Urinary bladder (tissue), 4 donors: ENCODE data around the gene MRPS16. TPM values are rescaled to one million over a fixed set of nuclear protein-coding genes. Genes with fewer than 3 reads are reported as not detected.

Experiments used
- DNase-seq: peaks from one replicate; pipeline ENCODE4 v3.0.0-alpha.2; 2015; ENCODE audit errors: extremely low spot score
- H3K27ac ChIP-seq: one replicate; pipeline ENCODE4 v1.5.1; 2013; ENCODE audit warnings: low read depth, mild to moderate bottlenecking, moderate library complexity
- H3K36me3 ChIP-seq: one replicate; pipeline ENCODE4 v1.6.1; 2013; ENCODE audit warnings: mild to moderate bottlenecking, moderate library complexity; ENCODE audit not compliant: insufficient read depth
- H3K4me1 ChIP-seq: one replicate; pipeline ENCODE4 v1.6.1; 2013; ENCODE audit warnings: mild to moderate bottlenecking, moderate library complexity; ENCODE audit not compliant: insufficient read depth
- H3K4me3 ChIP-seq: one replicate; pipeline ENCODE4 v1.5.1; 2013; ENCODE audit warnings: low read depth, low read length
- WGBS: extraction: QIAGEN DNeasy Blood & Tissue Kit; methylation state at CpG from one replicate; pipeline ENCODE4 v1.1.7; 2013; 5-methylcytosine and 5-hydroxymethylcytosine counted together
- polyA plus RNA-seq: library from polyadenylated mRNA; stranded (reverse); fragments of 200-250 nt; gene quantifications from one replicate; pipeline ENCODE4 v1.2.3, GENCODE V29; 2013
- total RNA-seq: library from RNA; depleted of rRNA; stranded (reverse); fragments of >200 nt; gene quantifications from one replicate; pipeline ENCODE4 v1.2.3, GENCODE V29; 2014
- donor health status: healthy with polysubstance abuse.
- donor health status: healthy.

The MRPS16 gene
- total and polyA plus RNA-seq, 2 donors: 52.9 to 58.4 TPM

DNA sequence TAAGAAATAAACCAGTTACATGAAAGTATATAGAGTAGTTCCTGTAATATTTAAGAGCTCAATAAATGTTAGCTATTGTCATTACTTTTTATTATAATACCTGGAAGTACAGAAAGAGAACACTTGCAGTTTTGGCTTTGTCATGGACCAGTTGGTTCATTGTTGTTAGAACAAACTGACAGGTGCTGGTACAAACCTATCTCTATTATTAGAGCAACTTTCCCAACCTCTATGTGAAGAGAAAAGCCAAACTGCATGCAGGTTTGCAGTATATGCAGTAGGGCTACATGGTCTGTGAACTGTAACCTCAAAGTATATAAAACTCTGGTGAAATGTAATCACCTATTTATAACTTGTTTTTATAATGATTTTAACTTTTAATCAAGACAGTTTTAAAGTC, 25.8 kb downstream of the MRPS16 start:
- H3K27ac ChIP-seq: no peak overlapping the region
- no peaks in the 10 kb centered on the region for H3K36me3 ChIP-seq
- no peak overlapping the region for H3K4me3 ChIP-seq
- H3K4me1 ChIP-seq: no peaks in the 10 kb centered on the region
- no peak for DNase-seq

DNA sequence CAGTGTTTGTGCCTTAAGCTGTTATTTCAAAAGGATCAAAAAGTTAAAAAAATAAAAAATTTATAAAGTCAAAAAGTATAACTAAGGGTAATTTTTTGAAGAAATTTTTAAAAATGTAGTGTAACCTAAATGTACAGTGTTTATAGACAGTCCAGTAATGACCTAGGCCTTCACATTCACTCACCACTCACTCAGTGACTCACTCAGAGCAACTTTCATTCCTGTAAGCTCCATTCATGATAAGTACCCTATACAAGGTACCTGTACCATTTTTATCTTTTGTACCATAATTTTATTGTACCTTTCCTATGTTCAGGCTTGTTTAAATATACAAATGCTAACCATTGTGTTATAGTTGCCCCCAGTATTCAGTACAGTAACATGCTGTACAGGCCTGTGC, 26.9 kb downstream of the MRPS16 start:
- no peak overlapping the region for H3K4me3 ChIP-seq

DNA sequence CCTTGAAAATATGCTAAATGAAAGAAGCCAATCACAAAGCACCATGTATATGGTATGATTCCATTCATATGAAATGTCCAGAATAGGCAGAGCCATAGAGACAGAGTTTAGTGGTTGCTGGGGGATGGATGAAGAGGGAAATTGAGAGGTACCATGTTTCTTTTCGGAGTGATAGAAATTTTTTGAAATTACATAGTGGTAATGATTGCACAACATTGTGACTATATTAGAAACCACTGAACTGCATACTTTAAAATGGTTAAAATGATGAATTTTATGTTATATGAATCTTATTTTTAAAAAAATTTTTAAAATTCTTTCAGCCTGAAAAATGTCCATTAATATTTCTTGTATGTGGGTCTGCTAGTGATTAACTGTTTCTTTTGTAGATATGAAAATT, 31.5 kb downstream of the MRPS16 start:
- no peak overlapping the region for H3K4me3 ChIP-seq
- H3K27ac ChIP-seq: no peak overlapping the region
- no peak for DNase-seq
- peaks cover 6% of the 10 kb centered on the region for H3K36me3 ChIP-seq
- WGBS: 97% methylated on average over 1 of the region's 1 CpG
- H3K4me1 ChIP-seq: no peaks in the 10 kb centered on the region

More for the DNA sequence above, 26.9 kb downstream of the MRPS16 start:
- no peak for DNase-seq
- H3K36me3 ChIP-seq: peaks cover 2% of the 10 kb centered on the region
- no peak overlapping the region for H3K27ac ChIP-seq
- H3K4me1 ChIP-seq: no peaks in the 10 kb centered on the region

DNA sequence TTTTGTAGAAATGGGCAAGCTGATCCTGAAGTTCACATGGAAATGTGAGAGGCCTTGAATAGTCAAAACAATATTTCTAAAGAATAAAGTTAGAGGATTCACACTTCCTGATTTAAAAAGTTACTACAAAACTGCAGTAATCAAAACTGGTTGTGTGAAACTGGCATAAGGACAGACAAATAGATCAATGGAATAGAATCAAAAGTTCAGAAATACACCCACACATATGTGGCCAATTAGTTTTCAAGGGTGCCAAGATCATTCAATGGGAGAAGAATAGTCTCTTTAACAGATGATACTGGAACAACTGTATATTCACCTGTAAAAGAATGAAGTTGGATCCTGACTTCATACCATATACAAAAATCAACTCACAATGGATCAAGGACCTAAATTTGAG, 33.1 kb downstream of the MRPS16 start:
- Histone ChIP-seq H3K4me3 (no peak overlapping the region), H3K36me3 (peaks cover 6% of the 10 kb centered on the region), H3K4me1 (no peaks in the 10 kb centered on the region), H3K27ac (no peak overlapping the region)
- DNase-seq: no peak

DNA sequence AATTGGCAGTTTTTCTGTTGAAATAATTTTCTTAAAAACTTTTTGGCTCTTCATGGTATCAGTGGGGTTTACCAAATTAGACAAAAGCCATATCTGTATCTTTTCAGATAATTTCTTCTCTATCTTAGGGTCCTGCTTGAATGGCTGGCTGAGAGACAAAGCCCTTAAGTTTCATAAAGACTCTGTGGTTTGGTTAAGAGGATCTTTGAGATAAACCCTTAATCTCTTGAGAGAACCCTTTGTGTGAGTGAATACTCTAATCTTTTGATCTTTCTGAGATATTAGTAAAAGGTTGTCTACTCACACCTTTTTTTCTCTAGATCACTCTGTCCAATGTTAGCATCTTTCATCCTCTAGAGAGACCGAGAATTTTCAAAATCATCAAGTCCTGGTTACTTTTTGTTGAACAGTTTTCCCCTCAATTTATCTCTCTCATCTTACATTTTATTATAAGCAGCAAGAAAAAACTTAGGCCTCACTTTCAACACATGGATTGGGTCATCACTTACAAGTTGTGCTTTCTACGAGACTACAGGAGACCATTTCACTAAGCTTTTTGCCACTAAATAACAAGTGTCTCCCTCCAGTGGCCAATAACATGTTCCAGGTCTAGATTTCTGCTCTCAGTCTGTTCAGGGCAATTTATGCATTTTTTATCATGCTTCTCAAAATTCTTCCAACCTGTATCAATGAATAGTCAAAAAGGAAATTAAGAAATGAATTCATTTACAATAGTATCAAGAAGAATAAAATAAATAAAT, 33.8 kb downstream of the MRPS16 start:
- 83% methylated on average over 2 of the region's 2 CpGs for WGBS
- no peak for DNase-seq
- Histone ChIP-seq H3K4me3 (no peak overlapping the region), H3K4me1 (no peaks in the 10 kb centered on the region), H3K27ac (no peak overlapping the region), H3K36me3 (peaks cover 6% of the 10 kb centered on the region)

DNA sequence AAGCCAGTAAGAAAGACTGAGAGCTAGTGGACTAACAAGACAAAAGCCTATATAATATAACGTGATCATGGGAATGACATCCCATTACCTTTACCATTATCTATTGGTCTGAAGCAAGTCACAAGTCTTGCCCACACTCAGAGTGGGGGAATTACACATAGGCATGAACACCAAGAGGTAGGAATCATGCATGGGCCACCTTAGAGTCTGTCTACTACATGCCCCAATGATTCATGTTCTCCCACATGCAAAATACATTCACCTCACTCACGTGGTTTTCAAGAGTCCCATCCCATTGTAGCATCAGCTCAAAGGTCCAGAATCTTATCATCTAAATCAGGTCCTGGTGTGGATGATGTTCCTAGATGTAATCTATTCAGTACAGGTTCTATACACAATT, 34.8 kb downstream of the MRPS16 start:
- H3K4me3 ChIP-seq: no peak overlapping the region
- peaks cover 6% of the 10 kb centered on the region for H3K36me3 ChIP-seq
- no peak overlapping the region for H3K27ac ChIP-seq
- no peaks in the 10 kb centered on the region for H3K4me1 ChIP-seq
- no peak for DNase-seq
- 92% methylated on average over 2 of the region's 2 CpGs for WGBS

DNA sequence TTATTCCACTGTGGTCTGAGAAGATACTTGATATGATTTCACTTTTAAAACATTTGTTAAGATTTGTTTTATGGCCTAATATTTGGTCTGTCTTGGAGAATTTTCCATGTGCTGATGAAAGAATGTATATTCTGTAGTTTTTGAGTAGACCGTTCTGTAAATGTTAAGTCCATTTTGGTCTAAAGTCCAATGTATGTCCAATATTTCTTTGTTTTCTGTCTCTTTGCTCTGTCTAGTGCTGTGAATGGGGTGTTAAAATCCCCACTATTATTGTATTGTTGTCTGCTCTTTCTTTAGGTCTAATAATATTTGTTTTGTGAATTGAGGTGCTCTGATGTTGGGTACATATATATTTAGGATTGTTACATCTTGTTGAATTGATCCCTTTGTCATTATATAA, 36.7 kb downstream of the MRPS16 start:
- DNase-seq: no peak
- WGBS: 98% methylated on average over 1 of the region's 1 CpG

DNA sequence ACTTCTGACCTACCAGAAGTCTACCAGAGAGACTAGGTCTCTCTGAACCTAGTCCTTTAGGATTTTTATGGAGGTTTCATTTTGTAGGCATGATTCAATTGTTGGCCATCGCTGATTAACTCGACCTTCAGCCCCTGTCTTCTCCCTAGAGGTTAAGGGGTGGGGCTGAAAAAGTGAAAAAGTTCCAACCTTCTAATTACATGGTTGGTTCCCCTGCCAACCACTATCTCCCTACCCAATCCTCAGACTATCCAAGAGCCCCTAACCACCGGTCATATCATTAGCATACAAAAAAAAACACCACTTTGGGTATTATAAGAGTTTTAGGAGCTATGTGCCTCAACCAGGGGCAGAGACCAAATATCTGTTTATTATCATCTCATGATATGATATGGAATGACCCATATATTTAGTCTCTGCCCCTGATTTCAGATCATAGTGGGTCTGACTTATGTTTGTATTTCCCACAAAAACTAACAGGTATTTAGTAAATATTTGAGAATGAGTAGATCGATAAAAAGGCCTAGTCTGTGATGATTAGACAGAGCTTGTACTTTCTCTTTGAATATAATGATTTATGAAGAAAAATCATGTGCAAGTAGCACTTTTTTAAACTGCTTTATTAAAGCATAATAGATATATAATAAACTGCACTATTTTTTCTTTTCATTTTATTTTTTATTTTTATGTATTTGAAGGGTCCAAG, 41.2 kb downstream of the MRPS16 start:
- no peaks in the 10 kb centered on the region for H3K4me1 ChIP-seq
- WGBS: 88% methylated on average over 4 of the region's 4 CpGs
- no peak overlapping the region for H3K27ac ChIP-seq

More for the DNA sequence above, 36.7 kb downstream of the MRPS16 start:
- Histone ChIP-seq H3K4me3 (no peak overlapping the region), H3K4me1 (no peaks in the 10 kb centered on the region), H3K27ac (no peak overlapping the region), H3K36me3 (peaks cover 5% of the 10 kb centered on the region)

DNA sequence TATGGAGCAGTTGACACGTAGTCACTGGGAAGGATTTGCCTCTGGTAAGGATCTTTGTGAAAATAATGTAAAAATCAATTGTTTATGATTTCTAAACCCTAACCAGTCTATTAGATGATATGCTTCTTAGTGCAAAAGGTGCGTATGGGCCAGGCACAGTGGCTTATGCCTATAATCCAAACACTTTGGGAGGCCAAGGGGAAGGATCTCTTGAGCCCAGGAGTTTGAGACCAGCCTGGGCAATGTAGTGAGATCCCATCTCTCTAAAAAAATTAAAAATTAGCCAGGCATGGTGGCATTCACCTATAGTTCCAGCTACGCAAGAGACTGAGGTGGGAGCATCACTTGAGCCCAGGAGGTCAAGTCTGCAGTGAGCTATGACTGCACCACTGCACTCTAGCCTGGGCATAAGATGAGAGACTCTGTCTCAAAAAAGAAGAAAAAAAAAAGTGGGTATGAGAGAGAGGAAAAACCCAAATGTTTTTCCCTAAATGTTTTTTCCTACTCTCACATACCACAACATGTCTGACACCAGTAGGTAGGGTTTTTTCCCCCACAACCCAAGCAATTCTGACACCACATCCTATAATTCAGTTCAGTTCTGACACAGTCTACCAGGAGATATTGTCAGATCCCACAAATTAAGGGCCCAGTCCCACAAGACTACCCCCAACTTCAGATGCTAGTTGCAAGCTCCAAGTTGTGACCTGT, 41.9 kb downstream of the MRPS16 start:
- WGBS: 96% methylated on average over 3 of the region's 3 CpGs
- Histone ChIP-seq H3K36me3 (peaks cover 3% of the 10 kb centered on the region), H3K27ac (no peak overlapping the region), H3K4me3 (no peak overlapping the region), H3K4me1 (no peaks in the 10 kb centered on the region)
- DNase-seq: no peak

More for the DNA sequence above, 41.2 kb downstream of the MRPS16 start:
- DNase-seq: no peak
- Histone ChIP-seq H3K36me3 (peaks cover 3% of the 10 kb centered on the region), H3K4me3 (no peak overlapping the region)

DNA sequence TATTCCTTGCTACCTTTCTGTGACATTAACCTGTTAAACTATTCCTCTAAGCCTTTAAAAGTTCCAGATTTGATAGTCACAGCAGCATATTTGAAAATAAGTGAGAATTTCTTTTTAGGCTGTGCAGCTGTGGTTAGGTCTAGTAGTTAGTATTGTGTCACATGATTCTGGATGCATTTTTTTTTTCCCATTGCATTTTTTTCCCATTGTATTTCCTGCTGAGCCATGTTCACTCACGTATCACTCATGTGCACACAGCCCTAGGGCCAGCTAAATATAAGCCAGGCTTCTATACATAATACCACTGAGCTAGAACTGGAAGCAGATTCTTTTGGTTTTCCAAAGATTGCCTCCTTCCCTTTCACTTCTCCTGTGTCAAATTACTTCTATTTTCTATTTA, 42.7 kb downstream of the MRPS16 start:
- no peak for DNase-seq
- Histone ChIP-seq H3K27ac (no peak overlapping the region), H3K4me1 (no peaks in the 10 kb centered on the region), H3K36me3 (peaks cover 3% of the 10 kb centered on the region), H3K4me3 (no peak overlapping the region)
- WGBS: 76% methylated on average over 1 of the region's 1 CpG

DNA sequence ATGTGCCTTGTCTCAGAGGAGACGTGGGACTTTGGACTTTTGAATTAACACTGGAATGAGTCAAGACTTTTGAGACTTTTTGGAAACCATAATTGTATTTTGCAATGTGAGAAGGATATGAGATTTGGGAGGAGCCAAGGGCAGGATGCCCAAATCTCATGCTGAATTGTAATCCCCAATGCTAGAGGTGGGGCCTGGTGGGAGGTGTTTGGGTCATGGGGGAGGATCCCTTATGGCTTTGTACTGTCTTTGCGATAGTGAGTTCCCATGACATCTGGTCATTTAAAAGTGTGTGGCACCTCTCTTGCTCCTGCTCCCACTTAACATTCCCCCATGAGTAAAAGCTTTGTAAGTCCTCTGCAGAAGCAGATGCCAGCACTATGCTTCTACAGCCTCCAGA, 44.6 kb downstream of the MRPS16 start:
- WGBS: 69% methylated on average over 2 of the region's 2 CpGs
- H3K4me3 ChIP-seq: no peak overlapping the region
- no peak for DNase-seq

DNA sequence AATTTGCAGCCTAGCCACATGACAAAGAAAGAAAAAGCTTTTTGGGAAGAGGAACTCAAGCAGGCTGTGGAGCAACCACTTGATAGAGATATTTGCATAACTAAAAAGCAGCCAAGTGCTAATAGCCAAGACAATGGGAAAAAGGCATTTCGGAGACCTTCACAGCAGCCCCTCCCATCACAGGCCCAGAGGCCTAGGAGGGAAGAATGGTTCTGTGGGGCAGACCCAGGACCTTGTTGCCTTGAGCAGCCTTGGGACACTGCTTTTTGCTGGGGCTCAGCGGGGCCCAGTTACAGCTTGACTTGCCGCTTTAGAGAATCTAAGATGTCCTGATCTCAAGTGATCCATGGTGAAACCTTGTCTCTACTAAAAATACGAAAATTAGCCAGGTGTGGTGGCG, 46.1 kb downstream of the MRPS16 start:
- Histone ChIP-seq H3K4me3 (no peak overlapping the region), H3K4me1 (no peaks in the 10 kb centered on the region), H3K27ac (no peak overlapping the region), H3K36me3 (peaks cover 3% of the 10 kb centered on the region)
- 99% methylated on average over 5 of the region's 5 CpGs for WGBS
- no peak for DNase-seq

More for the DNA sequence above, 44.6 kb downstream of the MRPS16 start:
- Histone ChIP-seq H3K4me1 (no peaks in the 10 kb centered on the region), H3K27ac (no peak overlapping the region), H3K36me3 (peaks cover 3% of the 10 kb centered on the region)

DNA sequence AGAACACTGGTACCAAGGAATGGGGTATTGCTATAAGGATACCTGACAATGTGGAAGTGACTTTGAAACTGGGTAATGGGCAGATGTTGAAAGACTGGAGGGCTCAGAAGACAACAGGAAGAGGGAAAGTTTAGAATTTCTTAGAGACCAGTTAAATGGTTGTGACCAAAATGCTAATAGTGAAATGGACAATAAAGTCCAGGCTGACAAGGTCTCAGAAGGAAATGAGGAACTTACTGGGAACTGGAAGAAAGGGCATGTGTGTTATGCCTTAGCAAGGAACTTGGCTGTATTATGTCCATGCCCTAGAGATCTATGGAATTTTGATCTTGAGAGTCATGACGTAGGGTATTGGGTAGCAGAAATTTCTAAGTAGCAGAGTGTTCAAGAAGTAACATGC, 46.6 kb downstream of the MRPS16 start:
- H3K4me3 ChIP-seq: no peak overlapping the region
- H3K27ac ChIP-seq: no peak overlapping the region
- 99% methylated on average over 1 of the region's 1 CpG for WGBS
- H3K4me1 ChIP-seq: no peaks in the 10 kb centered on the region
- DNase-seq: no peak
- H3K36me3 ChIP-seq: peaks cover 3% of the 10 kb centered on the region

DNA sequence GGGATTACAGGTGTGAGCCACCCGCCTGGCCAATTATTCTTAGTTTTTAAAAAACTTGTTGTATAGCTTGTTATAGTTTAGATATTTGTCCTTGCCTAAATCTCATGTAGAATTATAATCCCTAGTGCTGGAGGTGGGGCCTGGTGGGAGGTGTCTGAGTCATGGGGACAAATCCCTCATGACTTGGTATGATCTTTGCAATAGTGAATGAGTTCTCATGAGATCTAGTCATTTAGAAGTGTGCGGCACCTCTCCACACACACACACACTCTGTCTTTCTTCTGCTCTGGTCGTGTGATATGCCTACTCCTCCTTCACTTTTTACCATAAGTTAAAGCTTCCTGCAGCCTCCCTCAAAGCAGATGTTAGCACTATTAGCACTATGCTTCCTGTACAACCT, 47.4 kb downstream of the MRPS16 start:
- no peak overlapping the region for H3K27ac ChIP-seq
- peaks cover 1% of the 10 kb centered on the region for H3K36me3 ChIP-seq
- H3K4me1 ChIP-seq: no peaks in the 10 kb centered on the region
- no peak overlapping the region for H3K4me3 ChIP-seq
- DNase-seq: no peak
- WGBS: 93% methylated on average over 3 of the region's 3 CpGs
